NB4 (cell line): Measurements from ENCODE around the gene CLTCL1.

Source experiments
- DNase-seq: peaks from one replicate; pipeline ENCODE4 v3.0.0; 2010; ENCODE audit warnings: low read depth
- H3K4me3 ChIP-seq: one replicate; pipeline ENCODE4 v1.5.1; 2011; ENCODE audit warnings: mild to moderate bottlenecking, low read depth, low read length, moderate library complexity
- MYC ChIP-seq: IDR thresholded peaks from 2 replicates; pipeline ENCODE4 v1.6.1; 2011; ENCODE audit warnings: low read depth, low read length
- POLR2A ChIP-seq: IDR thresholded peaks from 2 replicates; pipeline ENCODE4 v1.6.1; 2011; ENCODE audit warnings: mild to moderate bottlenecking; ENCODE audit not compliant: insufficient read length; ENCODE audit errors: extremely low read depth
- TF ChIP-seq, protein P1 (sequence below): IDR thresholded peaks from one replicate; pipeline ENCODE4 v1.5.1; 2012; ENCODE audit warnings: low read depth, low read length
- TF ChIP-seq, protein P2 (sequence below): IDR thresholded peaks from 2 replicates; pipeline ENCODE4 v1.6.1; 2011; ENCODE audit warnings: low read depth, low read length

The CLTCL1 gene

GRCh38 chr22:19149047-19149883, 142.3 kb downstream of the CLTCL1 start:
- H3K4me3 ChIP-seq: no peak overlapping the region
- DNase-seq: no peak

DNA sequence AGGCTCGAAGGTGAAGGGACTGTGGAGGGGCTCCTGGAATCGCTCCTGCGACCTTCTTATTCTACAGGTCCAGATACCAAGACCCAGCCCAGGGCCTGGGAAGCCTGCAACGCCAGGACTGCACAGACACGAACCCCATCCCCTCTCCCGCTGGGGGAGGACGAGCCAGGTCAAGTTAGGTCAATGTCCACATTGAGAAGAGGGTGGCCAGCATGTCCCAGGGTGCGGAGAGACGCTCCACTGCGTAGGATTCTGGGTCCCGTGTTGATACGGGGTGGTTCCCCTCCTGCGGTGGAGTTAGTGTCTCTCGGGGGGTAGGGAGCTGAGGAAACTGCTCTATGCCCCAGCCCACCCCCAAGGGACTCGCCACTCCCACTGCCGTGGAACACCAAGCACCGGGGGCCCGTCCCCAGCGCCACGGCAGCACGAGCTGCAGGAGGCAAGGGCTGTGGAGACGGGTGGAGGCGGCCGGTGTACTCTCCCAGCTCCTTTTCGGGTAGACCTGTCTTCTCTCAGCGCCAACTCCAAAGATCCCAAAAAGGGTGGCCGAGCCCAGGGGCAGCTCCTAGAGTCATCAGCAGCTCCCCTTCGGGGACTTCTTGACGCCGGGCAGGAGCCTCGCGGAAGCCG, 143.0 kb downstream of the CLTCL1 start:
- TF ChIP-seq, protein P1, sequence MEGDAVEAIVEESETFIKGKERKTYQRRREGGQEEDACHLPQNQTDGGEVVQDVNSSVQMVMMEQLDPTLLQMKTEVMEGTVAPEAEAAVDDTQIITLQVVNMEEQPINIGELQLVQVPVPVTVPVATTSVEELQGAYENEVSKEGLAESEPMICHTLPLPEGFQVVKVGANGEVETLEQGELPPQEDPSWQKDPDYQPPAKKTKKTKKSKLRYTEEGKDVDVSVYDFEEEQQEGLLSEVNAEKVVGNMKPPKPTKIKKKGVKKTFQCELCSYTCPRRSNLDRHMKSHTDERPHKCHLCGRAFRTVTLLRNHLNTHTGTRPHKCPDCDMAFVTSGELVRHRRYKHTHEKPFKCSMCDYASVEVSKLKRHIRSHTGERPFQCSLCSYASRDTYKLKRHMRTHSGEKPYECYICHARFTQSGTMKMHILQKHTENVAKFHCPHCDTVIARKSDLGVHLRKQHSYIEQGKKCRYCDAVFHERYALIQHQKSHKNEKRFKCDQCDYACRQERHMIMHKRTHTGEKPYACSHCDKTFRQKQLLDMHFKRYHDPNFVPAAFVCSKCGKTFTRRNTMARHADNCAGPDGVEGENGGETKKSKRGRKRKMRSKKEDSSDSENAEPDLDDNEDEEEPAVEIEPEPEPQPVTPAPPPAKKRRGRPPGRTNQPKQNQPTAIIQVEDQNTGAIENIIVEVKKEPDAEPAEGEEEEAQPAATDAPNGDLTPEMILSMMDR: no peak
- TF ChIP-seq, protein P2, sequence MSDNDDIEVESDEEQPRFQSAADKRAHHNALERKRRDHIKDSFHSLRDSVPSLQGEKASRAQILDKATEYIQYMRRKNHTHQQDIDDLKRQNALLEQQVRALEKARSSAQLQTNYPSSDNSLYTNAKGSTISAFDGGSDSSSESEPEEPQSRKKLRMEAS: no peak
- TF ChIP-seq POLR2A (no peak), MYC (no peak)
- H3K4me3 ChIP-seq: no peak overlapping the region
- DNase-seq: no peak

More at GRCh38 chr22:19149047-19149883, 142.3 kb downstream of the CLTCL1 start:
- TF ChIP-seq, protein P1: no peak
- TF ChIP-seq POLR2A (no peak), MYC (no peak)
- TF ChIP-seq, protein P2: no peak

GRCh38 chr22:19147195-19147780, 144.2 kb downstream of the CLTCL1 start:
- no peak overlapping the region for H3K4me3 ChIP-seq
- TF ChIP-seq POLR2A (no peak), MYC (no peak)
- TF ChIP-seq, protein P2: no peak
- TF ChIP-seq, protein P1: no peak
- no peak for DNase-seq

DNA sequence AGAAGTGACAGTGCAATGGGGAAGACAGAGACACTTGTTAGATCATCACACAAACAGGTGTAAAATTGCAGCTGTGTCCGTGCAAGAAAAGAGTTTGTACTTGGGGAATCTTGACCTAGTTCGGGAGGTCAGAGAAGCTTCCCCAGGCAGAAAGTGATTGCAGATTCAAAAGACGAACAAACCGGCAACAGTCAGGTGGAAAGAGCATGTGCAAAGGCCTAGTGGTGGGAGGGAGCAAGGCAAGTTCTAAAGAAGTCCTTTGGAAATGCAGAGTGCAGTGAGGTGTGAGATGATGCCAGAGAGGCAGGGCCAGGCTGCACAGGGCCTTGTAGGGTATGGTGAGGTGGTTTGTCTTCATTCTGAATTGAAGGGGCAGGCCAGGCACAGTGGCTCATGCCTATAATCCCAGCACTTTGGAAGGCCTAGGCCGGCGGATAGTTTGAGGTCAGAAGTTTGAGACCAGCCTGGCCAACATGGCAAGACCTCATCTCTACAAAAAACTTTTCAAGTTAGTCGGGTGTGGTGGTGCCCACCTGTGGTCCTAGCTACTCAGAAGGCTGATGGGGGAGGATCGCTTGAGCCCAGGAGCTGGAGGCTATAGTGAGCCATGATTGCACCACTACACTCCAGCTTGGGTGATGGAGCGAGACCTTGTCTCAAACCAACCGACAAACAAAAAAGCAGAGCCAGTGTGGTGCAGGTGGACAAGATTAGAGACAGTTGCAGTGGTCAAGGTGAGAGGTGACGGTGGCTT, 145.1 kb downstream of the CLTCL1 start:
- no peak for DNase-seq
- H3K4me3 ChIP-seq: no peak overlapping the region
- TF ChIP-seq, protein P1: no peak
- TF ChIP-seq MYC (no peak), POLR2A (no peak)
- TF ChIP-seq, protein P2: no peak

DNA sequence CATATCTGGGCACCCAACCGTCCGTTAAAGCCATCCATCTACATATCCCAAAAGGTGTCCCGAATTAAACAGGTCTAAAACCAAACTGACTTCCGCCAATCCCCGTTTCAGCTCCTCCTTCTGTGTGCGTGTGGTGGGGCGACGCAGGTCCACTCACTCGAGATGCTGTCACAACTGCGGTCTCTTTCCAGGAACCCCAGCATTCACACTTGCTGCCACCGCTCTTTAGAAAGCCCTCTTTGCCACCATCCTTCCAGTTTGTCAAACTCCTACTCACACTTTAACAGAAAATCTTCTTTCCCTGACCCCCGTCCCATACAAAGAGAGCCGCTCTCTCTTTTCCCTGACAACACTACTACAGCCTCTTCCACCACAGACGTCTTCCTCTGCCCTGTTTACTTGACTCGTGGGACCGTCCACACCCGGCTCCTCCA, 147.5 kb downstream of the CLTCL1 start:
- no peak for DNase-seq
- TF ChIP-seq, protein P1: no peak
- TF ChIP-seq POLR2A (no peak), MYC (no peak)
- TF ChIP-seq, protein P2: no peak
- H3K4me3 ChIP-seq: peak overlapping the region; percentile 81
